Chondrocyte (in vitro differentiated cells): Measurements from ENCODE around the gene TMEM94. TPM values are rescaled to one million over a fixed set of nuclear protein-coding genes. Genes with fewer than 3 reads are reported as not detected.

Source experiments
- DNase-seq: peaks from one replicate; pipeline ENCODE4 v3.0.0; 2021; ENCODE audit warnings: mixed read lengths, low spot score
- H3K27ac Mint-ChIP-seq: one replicate; pipeline ENCODE4 v1.8.0; 2021; ENCODE audit warnings: mild to moderate bottlenecking, moderate library complexity, mixed read lengths; ENCODE audit not compliant: unreplicated experiment
- H3K27me3 Mint-ChIP-seq: 2 replicates; pipeline ENCODE4 v1.8.0; 2021; ENCODE audit warnings: low read depth, mixed read lengths
- H3K36me3 Mint-ChIP-seq: 2 replicates; pipeline ENCODE4 v1.8.0; 2021; ENCODE audit warnings: low read depth, mixed read lengths
- H3K4me1 Mint-ChIP-seq: 2 replicates; pipeline ENCODE4 v1.8.0; 2021; ENCODE audit warnings: low read depth, mild to moderate bottlenecking, mixed read lengths
- H3K4me3 Mint-ChIP-seq: one replicate; pipeline ENCODE4 v1.8.0; 2021; ENCODE audit warnings: mild to moderate bottlenecking, moderate library complexity, mixed read lengths; ENCODE audit not compliant: unreplicated experiment
- H3K9me3 Mint-ChIP-seq: 2 replicates; pipeline ENCODE4 v1.8.0; 2021; ENCODE audit warnings: low read depth, mixed read lengths
- CTCF ChIP-seq: fragments of 200-600 bp; sonication (generic); IDR thresholded peaks from 2 replicates; pipeline ENCODE4 v1.5.0; 2021; ENCODE audit warnings: antibody characterized with exemption, mild to moderate bottlenecking, moderate library complexity
- total RNA-seq: library from RNA; stranded (reverse); gene quantifications from 3 replicates; pipeline ENCODE4 v1.2.1, GENCODE V29; 2021

The TMEM94 gene
- total RNA-seq, 1 donor from 2014 or later, result 45.6 TPM

DNA sequence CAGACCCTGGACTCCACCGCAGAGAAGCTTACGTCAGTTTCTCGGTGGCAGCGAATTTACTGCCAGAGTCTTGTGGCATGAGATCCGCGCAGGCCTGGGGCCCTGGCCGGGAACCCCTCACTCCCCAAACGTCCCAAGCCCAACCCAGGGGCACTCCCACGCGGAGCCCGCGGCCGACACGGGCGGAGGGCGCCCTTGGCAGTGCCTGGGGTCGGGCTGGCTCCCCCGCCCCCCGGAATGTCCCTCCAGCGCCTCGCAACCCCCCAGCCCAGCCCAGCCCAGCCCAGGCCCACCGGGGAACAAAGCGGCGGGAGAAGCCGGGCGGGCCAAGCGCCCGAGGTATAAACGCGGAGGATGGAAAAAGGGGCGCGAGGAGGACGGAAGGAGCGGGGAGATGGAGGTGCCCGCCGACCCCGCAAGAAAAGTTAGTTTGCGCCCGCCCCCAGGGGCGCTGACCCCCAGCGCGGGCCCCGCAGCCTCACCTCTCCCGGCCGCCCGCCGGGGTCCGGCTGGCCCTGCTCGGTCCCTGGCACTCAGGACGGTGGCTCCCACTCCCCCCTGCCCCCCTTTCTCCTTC lies 58.6 kb downstream of the TMEM94 start:
- Mint-ChIP-seq H3K4me1 (peaks cover 41% of the 10 kb centered on the region), H3K4me3 (peak overlapping the region; percentile 81), H3K9me3 (no peaks in the 10 kb centered on the region), H3K36me3 (peaks cover 4% of the 10 kb centered on the region), H3K27ac (no peak overlapping the region), H3K27me3 (no peaks in the 10 kb centered on the region)
- DNase-seq, result peak; percentile 90
- no peak for TF ChIP-seq CTCF

DNA sequence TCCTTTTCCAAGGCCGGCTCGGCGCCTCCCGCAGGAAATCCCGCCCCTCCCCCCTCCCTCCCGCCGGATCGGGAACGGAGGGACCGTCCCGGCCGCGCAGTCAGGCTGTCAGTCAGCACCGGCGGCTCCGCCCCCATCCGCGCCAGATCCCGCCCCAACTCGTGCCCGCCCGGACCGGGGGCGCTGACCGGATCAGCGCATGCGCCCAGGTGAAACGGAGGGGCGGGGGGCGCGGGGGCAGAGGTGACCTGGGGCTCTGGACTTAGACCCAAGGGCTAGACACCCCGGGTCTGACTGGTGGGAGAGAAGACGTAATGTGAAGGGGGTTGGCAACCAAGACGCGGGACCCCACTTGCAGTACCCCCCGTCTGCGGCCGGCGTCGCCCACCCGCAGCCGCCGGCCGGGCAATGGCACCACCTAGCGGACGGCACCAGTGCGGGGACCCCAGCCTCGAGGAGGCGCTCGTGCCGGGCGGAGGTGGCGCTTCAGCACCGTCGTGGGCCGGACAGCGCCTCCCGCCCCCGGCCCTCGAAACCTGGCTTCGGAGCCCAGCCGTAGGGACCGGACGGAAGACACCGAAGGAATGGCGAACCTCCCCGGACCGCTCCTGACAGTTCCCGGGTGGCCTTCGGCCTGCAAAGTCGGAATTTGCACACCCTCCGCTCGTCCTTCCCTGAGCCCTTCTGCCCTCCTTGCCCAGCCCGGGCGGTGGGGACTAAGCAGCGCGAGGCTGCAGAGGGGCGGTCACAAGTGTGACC lies 59.2 kb downstream of the TMEM94 start, which contains the start of gene CASKIN2:
CASKIN2 (minus strand) TSS at position 42 of the 759 bp plus-strand sequence. CDS start 1,733 bp downstream, outside the sequence.
- H3K27me3 Mint-ChIP-seq, result no peaks in the 10 kb centered on the region
- peaks cover 4% of the 10 kb centered on the region for H3K36me3 Mint-ChIP-seq
- H3K4me3 Mint-ChIP-seq, result peak within 1 kb of the TSS; percentile 81
- no peaks in the 10 kb centered on the region for H3K9me3 Mint-ChIP-seq
- TF ChIP-seq CTCF, result peak; percentile 100
- peak; percentile 98 for DNase-seq
- H3K4me1 Mint-ChIP-seq, result peaks cover 41% of the 10 kb centered on the region
- H3K27ac Mint-ChIP-seq, result peak within 1 kb of the TSS; percentile 75

- Mint-ChIP-seq H3K27me3 (no peaks in the 10 kb centered on the region), H3K27ac (peak within 1 kb of the TSS; percentile 75), H3K36me3 (peaks cover 4% of the 10 kb centered on the region), H3K4me3 (peak within 1 kb of the TSS; percentile 81), H3K9me3 (no peaks in the 10 kb centered on the region), H3K4me1 (peaks cover 40% of the 10 kb centered on the region)
- DNase-seq, result peak; percentile 97
- TF ChIP-seq CTCF, result no peak
Observed at GRCh38 chr17:75516255-75516618, 59.8 kb downstream of the TMEM94 start, which contains the start of gene TSEN54. Gene TSEN54 (plus strand): TSS chr17:75516528. CDS start chr17:75516561, 33 bp downstream.

GRCh38 chr17:75516619-75517296 lies 60.3 kb downstream of the TMEM94 start:
- H3K27ac Mint-ChIP-seq, result no peak overlapping the region
- H3K4me1 Mint-ChIP-seq, result peaks cover 35% of the 10 kb centered on the region
- H3K36me3 Mint-ChIP-seq, result peaks cover 4% of the 10 kb centered on the region
- no peak for TF ChIP-seq CTCF
- DNase-seq, result no peak
- peak overlapping the region; percentile 74 for H3K4me3 Mint-ChIP-seq
- H3K27me3 Mint-ChIP-seq, result no peaks in the 10 kb centered on the region
- no peaks in the 10 kb centered on the region for H3K9me3 Mint-ChIP-seq

DNA sequence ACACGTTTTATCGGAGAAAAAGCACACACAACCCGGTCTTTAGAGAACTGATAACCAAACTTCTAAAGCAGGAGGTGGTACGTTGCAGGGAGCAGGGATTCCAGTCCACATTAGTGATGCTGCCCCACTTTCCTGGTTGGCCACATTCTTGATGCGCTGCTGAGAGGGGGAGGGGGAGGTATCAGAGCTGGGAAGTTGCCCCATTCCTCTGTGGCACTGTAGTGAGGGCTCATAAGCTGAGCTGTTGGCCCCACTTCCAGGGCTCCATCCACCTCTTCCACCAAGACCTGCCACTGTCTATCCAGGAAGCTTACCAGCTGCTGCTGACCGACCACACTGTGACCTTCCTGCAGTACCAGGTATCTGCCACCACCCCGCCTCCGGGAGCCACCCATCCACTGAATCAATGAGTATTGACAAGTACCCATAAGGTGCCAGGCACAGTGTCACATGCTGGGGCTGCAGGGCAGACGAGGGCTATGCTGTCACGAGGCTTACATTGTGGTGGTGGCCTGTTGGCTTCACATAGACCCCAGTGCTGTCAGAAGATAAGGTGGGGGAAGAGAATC lies 60.9 kb downstream of the TMEM94 start:
- no peak overlapping the region for H3K27ac Mint-ChIP-seq
- no peaks in the 10 kb centered on the region for H3K9me3 Mint-ChIP-seq
- no peaks in the 10 kb centered on the region for H3K27me3 Mint-ChIP-seq
- peaks cover 29% of the 10 kb centered on the region for H3K4me1 Mint-ChIP-seq
- peak; percentile 94 for DNase-seq
- peak overlapping the region; percentile 74 for H3K4me3 Mint-ChIP-seq
- H3K36me3 Mint-ChIP-seq, result peaks cover 4% of the 10 kb centered on the region
- TF ChIP-seq CTCF, result no peak
